Thoracic aorta (tissue), 2 donors: Measurements from ENCODE around the gene SWI5. TPM values are rescaled to one million over a fixed set of nuclear protein-coding genes. Genes with fewer than 3 reads are reported as not detected.
"Not testable (repeated sequence)": the region's sequence is repeated elsewhere in the genome, so short reads cannot be mapped to it uniquely, and the experiment has no call there.

Experiments used
- ATAC-seq: fragments of 150-250 bp; one replicate; pipeline ENCODE4 v1.8.0; 2017; ENCODE audit warnings: low read depth; ENCODE audit not compliant: insufficient number of reproducible peaks, low FRiP score
- DNase-seq: peaks from one replicate; pipeline ENCODE4 v3.0.0-alpha.2; 2020; ENCODE audit warnings: low spot score
- H3K27ac ChIP-seq, 2 donors: fragments of 200-600 bp; sonication (generic); 1 replicate in 1 of 2; 2 replicates in 1 of 2; pipeline ENCODE4 v1.5.1; 2016; ENCODE audit warnings: mild to moderate bottlenecking in 2 of 2, moderate library complexity in 2 of 2
- H3K27me3 ChIP-seq: fragments of 200-600 bp; sonication (generic); replicated peaks from 2 replicates; pipeline ENCODE4 v1.6.0; 2016; ENCODE audit warnings: mild to moderate bottlenecking; ENCODE audit not compliant: insufficient read depth
- H3K36me3 ChIP-seq: fragments of 200-600 bp; sonication (generic); one replicate; pipeline ENCODE4 v1.5.1; 2016
- H3K4me1 ChIP-seq, 2 donors: fragments of 200-600 bp; sonication (generic); 1 replicate in 1 of 2; 2 replicates in 1 of 2; pipeline versions ENCODE4 v1.5.1 to v1.6.0; 2016; ENCODE audit warnings: low read depth in 2 of 2, mild to moderate bottlenecking in 1 of 2; ENCODE audit not compliant: control insufficient read depth in 1 of 2
- H3K4me3 ChIP-seq: fragments of 200-600 bp; sonication (generic); 2 replicates; pipeline ENCODE4 v1.5.1; 2016; ENCODE audit warnings: mild to moderate bottlenecking
- H3K9me3 ChIP-seq: fragments of 200-600 bp; sonication (generic); 2 replicates; pipeline ENCODE4 v1.5.1; 2016
- total RNA-seq, 2 donors: library from RNA; depleted of rRNA; stranded (reverse); fragments of >200 nt; gene quantifications; one replicate each; pipeline versions ENCODE4 v1.1.0 to v1.2.3, GENCODE V29; 2016
- TF ChIP-seq, protein P1 (sequence below): fragments of 200-600 bp; sonication (generic); IDR thresholded peaks from one replicate; pipeline ENCODE4 v1.5.1; 2019; ENCODE audit warnings: antibody characterized with exemption

The SWI5 gene
- total RNA-seq, 2 donors from 2014 or later: 12.0 to 26.8 TPM

DNA sequence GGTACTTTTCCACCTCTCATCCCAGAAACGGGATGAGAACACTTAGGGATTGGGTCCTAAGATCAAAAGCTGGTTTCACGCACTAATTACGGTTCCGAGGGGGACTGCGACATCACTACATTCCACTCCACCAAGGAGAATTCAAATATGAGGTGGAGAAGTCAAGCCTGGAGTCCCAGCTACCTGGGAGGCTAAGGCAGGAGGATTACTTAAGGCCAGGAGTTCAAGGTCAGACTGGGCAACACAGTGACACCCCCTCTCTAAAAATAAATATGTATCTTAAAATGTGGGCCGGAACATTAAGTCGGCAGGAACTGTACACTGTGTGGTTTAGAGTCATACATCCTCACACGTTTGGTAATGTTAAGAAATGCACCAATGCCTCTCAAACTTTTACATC, 1.8 kb upstream of the SWI5 start:
- peak overlapping the region; percentile 100 for H3K4me3 ChIP-seq
- TF ChIP-seq, protein P1, sequence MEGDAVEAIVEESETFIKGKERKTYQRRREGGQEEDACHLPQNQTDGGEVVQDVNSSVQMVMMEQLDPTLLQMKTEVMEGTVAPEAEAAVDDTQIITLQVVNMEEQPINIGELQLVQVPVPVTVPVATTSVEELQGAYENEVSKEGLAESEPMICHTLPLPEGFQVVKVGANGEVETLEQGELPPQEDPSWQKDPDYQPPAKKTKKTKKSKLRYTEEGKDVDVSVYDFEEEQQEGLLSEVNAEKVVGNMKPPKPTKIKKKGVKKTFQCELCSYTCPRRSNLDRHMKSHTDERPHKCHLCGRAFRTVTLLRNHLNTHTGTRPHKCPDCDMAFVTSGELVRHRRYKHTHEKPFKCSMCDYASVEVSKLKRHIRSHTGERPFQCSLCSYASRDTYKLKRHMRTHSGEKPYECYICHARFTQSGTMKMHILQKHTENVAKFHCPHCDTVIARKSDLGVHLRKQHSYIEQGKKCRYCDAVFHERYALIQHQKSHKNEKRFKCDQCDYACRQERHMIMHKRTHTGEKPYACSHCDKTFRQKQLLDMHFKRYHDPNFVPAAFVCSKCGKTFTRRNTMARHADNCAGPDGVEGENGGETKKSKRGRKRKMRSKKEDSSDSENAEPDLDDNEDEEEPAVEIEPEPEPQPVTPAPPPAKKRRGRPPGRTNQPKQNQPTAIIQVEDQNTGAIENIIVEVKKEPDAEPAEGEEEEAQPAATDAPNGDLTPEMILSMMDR: no peak

DNA sequence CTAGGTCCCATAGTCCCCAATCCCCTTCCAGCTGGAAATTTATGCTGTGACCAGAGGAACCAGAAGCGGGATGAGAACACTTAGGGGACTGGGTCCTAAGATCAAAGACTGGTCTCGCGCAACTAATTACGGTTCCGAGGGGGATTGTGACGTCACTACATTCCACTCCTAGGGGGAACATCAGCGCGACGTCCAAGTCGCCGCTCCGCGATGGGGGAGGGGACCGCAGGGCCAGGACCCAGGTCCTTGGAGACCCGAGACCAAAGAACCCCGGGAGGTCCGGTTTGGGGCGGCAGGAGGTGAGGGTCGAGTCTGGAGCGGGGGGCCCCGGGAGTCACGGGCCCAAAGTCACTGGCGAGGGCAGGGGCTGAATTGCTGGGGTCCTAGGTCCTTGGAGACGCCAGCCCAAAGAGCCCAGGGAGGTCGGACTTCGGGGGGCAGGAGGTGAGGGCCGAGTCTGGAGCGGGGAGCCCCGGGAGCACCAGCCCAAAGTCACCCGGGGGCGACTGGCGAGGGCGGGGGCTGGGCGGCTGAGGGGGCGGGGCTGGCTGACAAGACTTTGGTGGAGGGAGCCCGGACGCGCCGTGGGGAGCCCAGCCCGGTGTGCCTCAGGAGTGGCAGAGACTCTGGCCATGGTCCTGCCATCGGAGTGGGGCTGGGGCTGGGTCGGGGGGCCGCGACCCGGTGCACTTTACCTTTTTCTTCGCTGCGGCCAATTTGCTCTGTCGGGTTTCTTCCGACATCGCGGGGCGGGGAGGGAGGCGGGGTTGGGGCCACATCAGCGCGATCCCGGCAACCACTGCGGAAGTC, 673 bp upstream of the SWI5 start, which contains the start of gene GOLGA2:
GOLGA2 (minus strand) TSS at position 810 of the 810 bp plus-strand sequence; CDS start at position 779, 31 bp downstream.
- DNase-seq: no peak
- peak; percentile 32 for ATAC-seq

More for the DNA sequence above, 1.8 kb upstream of the SWI5 start:
- Histone ChIP-seq H3K27me3 (no peaks in the 10 kb centered on the region), H3K27ac (no peak overlapping the region), H3K9me3 (no peaks in the 10 kb centered on the region), H3K4me1 (peaks cover 18 to 30% of the 10 kb centered on the region in 2 donors), H3K36me3 (peaks cover 26% of the 10 kb centered on the region)
- DNase-seq: no peak
- ATAC-seq: no peak

DNA sequence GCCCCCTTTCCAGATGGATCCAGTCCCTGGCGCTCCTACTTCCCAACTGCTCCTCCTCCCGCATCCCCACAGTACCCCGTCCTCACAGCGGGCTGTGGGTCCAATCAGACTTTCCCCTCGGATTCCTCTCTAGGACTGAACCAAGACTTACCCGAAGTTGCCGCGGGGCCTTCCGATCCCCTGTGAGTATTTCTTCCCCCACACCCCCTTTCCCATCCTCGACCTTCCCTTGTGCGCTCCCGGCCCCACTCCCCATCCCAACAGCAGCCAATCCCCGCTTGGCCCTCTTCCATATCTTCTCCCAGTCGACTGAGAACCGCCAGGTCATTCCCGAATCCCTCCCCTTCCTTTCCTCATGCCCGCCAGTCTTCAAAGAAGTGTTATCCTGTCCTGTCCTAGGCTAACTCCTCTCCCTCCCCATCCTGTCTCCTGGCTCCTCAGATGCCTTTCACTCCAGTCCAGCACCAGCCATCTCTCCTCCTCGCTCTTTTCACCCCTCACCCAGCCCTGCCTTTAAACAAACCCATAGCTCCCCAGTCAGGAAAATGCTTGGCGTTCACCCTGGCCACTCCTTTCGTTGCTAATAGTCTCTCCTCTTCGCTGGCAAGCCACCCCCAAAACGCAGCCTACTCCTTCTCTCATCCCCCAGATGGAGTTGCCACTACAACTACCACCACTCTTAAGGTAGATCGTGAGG, 646 bp downstream of the SWI5 start:
- H3K4me1 ChIP-seq: peaks cover 18 to 30% of the 10 kb centered on the region in 2 donors
- peak overlapping the region; percentile 100 for H3K4me3 ChIP-seq
- H3K36me3 ChIP-seq: peaks cover 19% of the 10 kb centered on the region
- DNase-seq (no peak), ATAC-seq (no peak)
- peak overlapping the region; percentile 48 to 63 for H3K27ac ChIP-seq
- H3K27me3 ChIP-seq: no peaks in the 10 kb centered on the region
- TF ChIP-seq, protein P1: no peak
- H3K9me3 ChIP-seq: no peaks in the 10 kb centered on the region

More for the DNA sequence above, 673 bp upstream of the SWI5 start, which contains the start of gene GOLGA2:
- TF ChIP-seq, protein P1: no peak
- Histone ChIP-seq H3K9me3 (no peaks in the 10 kb centered on the region), H3K27me3 (no peaks in the 10 kb centered on the region), H3K36me3 (peaks cover 26% of the 10 kb centered on the region), H3K27ac (peak within 1 kb of the TSS; percentile 72 to 87), H3K4me3 (peak within 1 kb of the TSS; percentile 100), H3K4me1 (peaks cover 18 to 30% of the 10 kb centered on the region in 2 donors)

DNA sequence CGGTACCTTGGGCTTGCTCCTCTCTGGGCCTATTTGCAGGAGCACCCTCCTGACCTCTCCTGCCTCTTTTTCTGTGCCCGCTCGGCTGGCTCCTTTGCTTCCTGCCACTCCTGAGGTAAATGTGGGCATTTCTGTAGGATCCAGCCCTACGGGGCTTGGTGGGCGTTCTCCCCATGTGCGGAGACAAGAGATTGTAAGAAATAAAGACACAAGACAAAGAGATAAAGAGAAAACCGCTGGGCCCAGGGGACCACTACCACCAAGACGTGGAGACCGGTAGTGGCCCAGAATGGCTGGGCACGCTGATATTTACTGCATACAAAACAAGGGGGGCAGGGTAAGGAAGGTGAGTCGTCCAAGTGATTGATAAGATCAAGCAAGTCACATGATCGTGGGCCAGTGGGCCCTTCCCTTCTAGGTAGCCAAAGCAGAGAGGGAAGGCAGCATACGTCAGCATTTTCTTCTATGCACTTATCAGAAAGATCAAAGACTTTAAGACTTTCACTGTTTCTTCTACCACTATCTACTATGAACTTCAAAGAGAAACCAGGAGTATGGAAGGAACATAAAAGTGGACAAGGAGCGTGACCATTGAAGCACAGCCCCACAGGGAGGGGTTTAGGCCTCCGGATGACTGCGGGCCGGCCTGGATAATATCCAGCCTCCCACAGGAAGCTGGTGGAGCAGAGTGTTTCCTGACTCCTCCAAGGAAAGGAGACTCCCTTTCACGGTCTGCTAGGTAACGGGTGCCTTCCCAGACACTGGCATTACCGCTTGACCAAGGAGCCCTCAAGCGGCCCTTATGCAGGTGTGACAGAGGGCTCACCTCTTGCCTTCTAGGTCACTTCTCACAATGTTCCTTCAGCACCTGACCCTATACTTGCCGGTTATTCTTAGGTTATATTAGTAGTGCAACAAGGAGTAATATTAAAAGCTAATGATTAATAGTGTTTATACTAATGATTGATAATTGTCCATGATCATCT, 3.3 kb downstream of the SWI5 start:
- H3K4me1 ChIP-seq: peaks cover 11 to 15% of the 10 kb centered on the region in 2 donors
- H3K4me3 ChIP-seq, DNase-seq, ATAC-seq, H3K9me3 ChIP-seq, H3K36me3 ChIP-seq, H3K27ac ChIP-seq, H3K27me3 ChIP-seq: not testable (repeated sequence)

DNA sequence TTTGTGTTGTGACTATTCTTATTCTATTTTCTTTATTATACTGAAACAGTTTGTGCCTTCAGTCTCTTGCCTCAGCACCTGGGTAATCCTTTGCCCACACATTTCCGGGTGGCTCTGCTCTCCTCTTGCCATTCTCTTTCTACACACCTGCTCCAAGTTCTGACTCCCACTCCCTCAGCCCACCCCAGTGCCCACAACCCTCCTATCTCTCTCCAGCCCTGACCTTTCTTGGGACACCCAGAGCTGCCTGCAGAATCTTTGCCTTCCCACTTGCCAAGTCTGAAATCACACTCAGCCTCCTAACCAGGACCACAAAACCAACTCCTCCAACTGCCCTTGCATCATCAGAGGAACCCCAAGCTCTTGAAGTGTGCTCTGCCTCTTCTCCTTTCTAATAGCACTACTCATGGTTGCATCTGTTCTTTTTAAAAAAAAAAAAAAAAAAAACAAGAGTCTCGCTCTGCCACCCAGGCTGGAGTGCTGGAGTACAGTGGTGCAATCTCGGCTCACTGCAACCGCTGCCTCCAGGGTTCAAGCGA, 4.1 kb downstream of the SWI5 start:
- TF ChIP-seq, protein P1: no peak
- ATAC-seq (no peak), DNase-seq (no peak)
- Histone ChIP-seq H3K9me3 (no peaks in the 10 kb centered on the region), H3K4me3 (no peak overlapping the region), H3K36me3 (no peaks in the 10 kb centered on the region), H3K4me1 (peaks cover 6 to 8% of the 10 kb centered on the region in 2 donors), H3K27ac (no peak overlapping the region), H3K27me3 (no peaks in the 10 kb centered on the region)
